Fibroblast of skin of back (primary cell): ENCODE measurements around the gene EMD.

ENCODE experiments used
- DNase-seq: peaks from one replicate; pipeline ENCODE4 v3.0.0-alpha.2; 2013

EMD gene

DNA sequence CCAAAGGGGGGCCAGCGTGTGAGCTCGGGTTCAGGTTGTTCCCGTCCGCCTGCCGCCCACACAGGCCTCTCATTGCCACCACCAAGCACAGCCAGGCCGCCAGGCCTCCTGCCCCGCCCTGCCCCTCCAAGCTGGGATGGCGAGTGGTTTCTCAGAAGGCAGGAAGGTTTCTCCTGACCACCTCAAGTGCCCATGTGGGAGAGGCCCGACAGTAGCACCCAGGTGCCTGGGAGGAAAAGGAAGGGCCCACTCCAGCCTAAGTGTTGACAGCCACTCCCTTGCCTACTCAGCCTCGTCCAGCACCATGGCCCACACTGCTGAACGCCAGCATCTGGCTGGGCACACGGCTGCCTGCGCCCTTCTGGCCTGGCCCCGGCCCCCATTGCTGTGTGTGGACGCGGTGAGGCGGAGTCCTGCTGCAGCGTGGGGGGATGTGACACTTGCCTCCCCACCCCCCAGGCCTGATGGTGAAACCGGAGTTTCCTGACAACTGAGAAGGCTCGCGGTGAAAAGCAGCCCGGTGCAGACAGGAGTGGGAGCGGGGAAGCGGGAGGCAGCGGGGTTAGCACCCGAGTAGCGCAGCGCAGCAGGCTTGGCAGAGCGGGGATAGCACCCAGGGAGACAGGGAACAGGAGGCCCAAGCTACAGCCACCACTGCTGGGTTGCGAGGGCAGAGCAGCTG, 23.9 kb upstream of the EMD start:
- no peak for DNase-seq

DNA sequence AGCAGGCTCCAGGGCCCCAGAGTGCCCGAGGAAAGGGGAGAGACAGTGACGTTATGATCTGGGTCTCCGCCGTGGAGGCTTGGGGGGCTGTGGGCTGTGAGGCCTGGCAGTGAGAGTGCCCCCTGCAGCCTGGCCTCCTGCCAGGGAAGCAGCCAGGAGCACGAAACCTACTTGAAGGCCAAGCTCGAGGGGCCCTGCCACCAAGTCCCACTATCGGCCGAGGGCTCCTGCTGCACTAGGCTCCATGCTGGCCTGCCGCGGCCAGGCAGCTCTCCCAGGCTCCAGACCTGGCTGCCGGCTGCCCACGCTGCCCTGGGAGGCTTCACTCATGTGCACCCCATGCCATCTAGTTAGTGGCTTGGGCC, 23.3 kb upstream of the EMD start:
- no peak for DNase-seq

GRCh38 chrX:154356596-154356995, 22.5 kb upstream of the EMD start:
- no peak for DNase-seq

DNA sequence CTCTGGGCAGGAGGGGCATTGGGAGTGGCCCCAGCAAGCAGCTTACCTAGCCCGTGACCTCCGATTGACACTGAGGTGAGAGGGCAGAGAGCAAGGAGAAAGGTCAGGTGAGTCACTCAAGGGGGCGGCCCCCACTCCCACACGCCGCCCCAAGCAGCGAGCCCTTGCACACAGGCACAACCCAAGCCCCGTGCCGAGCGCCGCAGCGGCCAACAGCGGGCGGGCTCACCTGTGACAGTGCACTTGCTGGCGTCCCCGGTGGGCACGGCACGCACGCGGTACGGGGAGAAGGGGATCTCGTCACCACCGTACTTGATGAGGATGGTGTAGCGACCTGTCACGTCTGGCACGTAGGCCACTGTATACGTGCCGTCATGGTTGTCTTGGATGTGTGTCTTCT, 21.9 kb upstream of the EMD start:
- no peak for DNase-seq

- DNase-seq: no peak
These were observed 21.1 kb upstream of the EMD start for GRCh38 chrX:154358011-154358410.

DNA sequence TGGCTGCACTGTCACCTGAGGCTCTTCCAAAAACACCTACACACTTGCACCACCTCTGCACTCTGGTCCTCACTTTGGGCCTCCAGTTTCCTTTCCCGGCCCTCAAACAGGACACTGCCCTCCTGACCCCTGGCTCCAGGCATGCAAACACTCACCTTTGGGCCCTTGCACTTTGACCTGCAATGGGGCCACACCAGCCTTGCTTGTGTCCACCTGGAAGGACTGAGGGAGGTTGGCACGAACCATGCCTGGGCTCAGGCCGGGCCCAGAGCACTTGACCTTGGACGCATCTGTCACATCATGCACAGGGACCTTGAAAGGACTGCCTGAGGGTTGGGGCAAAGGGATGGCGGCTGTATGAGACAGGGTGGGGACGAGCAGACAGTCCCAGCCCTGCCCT, 20.3 kb upstream of the EMD start:
- DNase-seq: no peak

- DNase-seq: no peak
These were observed 19.5 kb upstream of the EMD start for GRCh38 chrX:154359362-154360154.

GRCh38 chrX:154360155-154360713, 18.9 kb upstream of the EMD start:
- DNase-seq: no peak

DNA sequence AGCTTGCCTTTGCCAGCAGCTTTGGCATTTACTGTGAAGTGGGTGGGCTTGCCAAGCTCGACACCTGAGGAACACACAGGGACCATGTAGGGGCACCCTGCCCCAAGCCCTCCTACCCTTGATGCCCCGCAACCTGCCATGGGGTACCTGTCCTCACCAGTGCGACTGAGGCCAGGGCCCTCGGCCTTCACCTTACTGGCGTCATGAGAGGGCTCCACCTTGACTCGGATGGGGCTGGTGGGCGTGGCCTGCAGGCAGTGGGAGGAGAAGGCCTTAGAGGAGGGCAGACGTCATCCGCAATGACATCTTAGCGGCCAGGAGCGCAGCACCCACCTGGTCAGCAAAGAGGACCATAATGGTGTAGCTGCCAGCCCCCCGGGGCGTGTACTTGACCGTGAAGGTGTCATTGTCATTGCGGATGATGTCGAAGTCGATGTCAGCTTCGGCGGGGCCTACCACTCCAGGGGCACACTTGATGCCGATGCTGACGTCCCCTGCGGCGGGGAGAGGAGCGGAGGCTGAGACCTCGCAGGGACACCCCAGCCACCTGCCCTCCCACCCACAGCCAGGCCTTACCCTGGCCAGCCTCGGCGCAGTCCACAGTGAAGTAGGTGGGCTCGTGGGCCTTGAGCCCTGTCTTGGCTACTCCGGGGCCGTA, 16.9 kb upstream of the EMD start:
- DNase-seq: no peak

GRCh38 chrX:154363706-154364439, 15.2 kb upstream of the EMD start:
- DNase-seq: no peak

- DNase-seq: no peak
These were observed 14.0 kb upstream of the EMD start for GRCh38 chrX:154365052-154365600.

GRCh38 chrX:154365997-154366665, 13.0 kb upstream of the EMD start:
- no peak for DNase-seq

DNA sequence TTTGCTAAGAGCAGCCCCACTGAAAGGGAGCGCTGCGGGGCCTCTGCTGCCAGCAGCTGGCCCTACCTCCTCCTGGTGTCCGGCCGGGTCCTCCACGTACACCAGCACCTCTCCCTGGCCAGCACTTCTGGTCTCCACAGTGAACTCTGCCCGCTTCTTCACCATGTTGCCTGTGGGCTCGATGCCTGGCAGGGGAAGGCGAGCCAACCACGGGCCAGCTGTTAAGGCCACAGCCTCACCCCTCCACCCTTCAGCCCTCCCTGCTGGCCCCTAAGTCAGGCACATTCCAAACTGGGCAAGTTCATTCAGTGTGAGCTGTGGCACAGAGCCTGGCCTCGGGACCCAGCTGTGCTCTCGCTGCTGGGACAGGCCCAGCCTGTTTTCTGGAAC, 12.4 kb upstream of the EMD start:
- DNase-seq: no peak

GRCh38 chrX:154367474-154368308, 11.4 kb upstream of the EMD start:
- no peak for DNase-seq

DNA sequence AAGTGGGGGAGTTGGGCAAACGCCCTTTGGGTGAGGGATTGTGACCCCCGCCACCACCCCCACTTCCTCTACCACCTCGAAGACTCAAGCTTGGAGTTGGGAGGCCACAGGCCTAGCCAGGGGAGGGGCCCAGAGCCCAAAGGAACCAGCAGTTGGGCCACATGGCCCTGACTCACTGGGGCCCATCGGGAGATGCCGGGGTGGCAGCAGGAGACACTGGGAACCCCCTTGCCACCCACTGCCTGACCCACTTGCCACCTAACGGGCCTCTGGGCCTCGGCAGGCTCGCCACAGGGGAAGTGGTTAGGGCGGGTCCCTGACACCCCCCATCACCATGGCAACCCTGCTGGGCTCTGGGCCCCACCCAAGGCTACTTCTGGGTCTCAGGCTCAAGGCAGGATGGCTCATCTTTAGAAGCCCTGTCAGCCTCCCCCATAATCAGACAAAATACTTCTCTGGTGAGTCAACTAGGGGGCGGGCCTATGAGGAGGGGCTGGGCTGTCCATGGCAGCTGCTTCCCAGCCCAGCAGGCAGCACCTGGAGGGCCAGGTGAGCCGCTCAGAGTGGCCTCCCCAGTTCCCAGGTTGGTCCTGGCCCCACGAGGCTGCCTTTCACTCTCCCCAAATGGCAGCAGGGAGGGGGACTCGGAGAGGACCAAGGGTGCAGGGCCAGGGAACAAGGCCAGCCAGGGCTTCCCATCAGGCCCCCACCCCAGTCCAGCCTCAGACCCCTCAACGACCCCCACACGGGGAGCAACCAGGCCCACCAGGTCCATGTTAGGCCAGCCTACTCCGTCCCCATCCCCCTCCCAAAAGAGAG, 10.3 kb upstream of the EMD start:
- peak; percentile 92 for DNase-seq

- DNase-seq: peak; percentile 95
These were observed 9.4 kb upstream of the EMD start for GRCh38 chrX:154369449-154370299.

DNA sequence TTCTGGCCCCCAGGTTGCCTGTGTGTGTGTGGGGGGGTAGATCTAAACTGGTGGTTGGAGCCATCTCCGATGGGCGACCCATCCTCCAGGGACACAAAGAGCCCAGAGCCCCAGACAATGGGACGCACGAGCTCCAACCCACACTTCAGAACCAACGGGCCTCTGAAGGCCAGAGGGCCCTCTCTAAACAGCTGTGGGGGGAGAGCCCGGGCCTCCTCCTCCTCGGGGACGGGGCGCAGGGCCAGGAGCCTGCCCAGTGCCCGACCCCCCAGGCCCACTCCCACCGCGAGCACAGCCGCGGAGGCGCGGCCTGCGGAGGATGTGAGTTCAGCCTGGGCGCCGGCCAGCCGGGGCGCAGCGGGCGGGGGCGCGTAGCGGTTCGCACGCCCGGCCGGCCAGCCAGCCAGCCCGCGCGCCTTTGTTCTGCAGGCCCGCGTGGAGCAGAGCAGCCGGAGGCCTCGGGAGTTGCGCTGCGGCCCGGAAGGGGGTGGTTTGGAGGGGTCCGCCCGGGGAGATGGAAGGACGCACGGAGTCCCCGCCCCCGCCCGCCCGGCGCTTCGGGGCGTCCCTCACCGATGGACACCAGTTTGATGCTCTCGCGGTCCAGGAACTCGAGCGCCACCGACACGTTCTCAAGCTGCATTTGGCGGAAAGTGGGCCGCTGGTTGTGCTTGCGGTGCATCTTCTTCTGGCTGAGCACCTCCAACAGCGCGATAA, 8.6 kb upstream of the EMD start:
- DNase-seq: no peak

DNA sequence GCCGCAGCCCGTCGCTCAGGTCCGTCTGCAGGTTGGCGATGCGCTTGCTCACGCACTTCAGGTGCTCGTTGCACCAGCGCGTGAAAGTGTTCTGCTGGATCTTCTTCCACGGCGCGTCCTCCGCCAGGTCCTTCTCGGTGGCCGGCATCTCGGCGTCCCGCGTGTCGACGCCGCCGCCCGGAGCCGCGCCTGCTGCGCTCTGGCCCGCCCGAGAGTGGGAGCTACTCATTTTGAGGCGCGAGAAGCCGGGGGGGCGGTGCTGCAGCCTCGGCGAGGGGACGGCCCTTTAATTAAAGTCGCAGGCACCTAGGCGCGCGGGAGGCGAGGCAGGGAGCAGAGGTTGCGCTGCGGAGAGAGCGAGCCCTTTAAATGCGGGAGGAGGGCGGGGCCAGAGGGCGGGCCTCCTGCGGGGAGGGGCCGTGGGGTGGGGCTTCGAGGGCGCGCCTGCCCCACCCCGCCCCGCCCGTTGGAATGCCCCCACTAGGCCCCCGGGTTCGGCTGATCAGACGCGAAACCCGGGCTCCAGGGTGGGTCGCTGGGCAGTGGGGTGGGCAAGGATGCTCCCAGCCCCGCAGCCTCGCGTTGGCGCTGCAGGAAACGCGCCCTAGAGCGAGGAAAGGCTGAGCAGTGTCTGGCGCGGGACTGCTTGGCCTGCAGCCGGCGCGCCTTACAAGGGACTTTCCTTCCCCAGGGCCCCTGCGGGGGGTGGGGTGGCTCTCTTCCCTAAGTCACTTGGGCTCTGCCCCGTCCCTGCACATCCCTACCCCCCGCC, 7.9 kb upstream of the EMD start:
- peak; percentile 91 for DNase-seq
